Liver (tissue), 3 donors: ENCODE data around the gene CARMIL1.

Source experiments
- ATF3 ChIP-seq: IDR thresholded peaks from 2 replicates; pipeline ENCODE4 v1.6.1; 2016; ENCODE audit warnings: antibody characterized with exemption
- CTCF ChIP-seq: fragments of 150-350 bp; IDR thresholded peaks from 2 replicates; pipeline ENCODE4 v1.5.1; 2017; ENCODE audit warnings: improper control_type of control experiment, low read depth, low read length; ENCODE audit not compliant: missing input control
- EGR1 ChIP-seq, 2 donors: IDR thresholded peaks; 2 replicates each; pipeline ENCODE4 v1.6.1; 2016 to 2018; ENCODE audit warnings: antibody characterized with exemption in 2 of 2, low read depth in 2 of 2
- FOXA1 ChIP-seq: IDR thresholded peaks from 2 replicates; pipeline ENCODE4 v1.6.1; 2016; ENCODE audit warnings: antibody characterized with exemption
- GABPA ChIP-seq, 2 donors: IDR thresholded peaks in 1 of 2; conservative IDR thresholded peaks in 1 of 2; 2 replicates each; pipeline ENCODE4 v1.6.1; 2016; ENCODE audit warnings: antibody characterized with exemption in 2 of 2, mild to moderate bottlenecking in 1 of 2, moderate library complexity in 1 of 2
- JUND ChIP-seq, 2 donors: IDR thresholded peaks; 2 replicates each; pipeline ENCODE4 v1.6.1; 2016; ENCODE audit warnings: antibody characterized with exemption in 2 of 2
- MAX ChIP-seq: IDR thresholded peaks from 2 replicates; pipeline ENCODE4 v1.6.1; 2016; ENCODE audit warnings: antibody characterized with exemption
- REST ChIP-seq: IDR thresholded peaks from 2 replicates; pipeline ENCODE4 v1.6.1; 2016; ENCODE audit warnings: antibody characterized with exemption, mild to moderate bottlenecking
- SP1 ChIP-seq: IDR thresholded peaks from 2 replicates; pipeline ENCODE4 v1.6.1; 2018; ENCODE audit warnings: antibody characterized with exemption, mild to moderate bottlenecking
- TAF1 ChIP-seq: conservative IDR thresholded peaks from 2 replicates; pipeline ENCODE4 v1.6.1; 2016; ENCODE audit warnings: antibody characterized with exemption, mild to moderate bottlenecking
- YY1 ChIP-seq: IDR thresholded peaks from 2 replicates; pipeline ENCODE4 v1.6.1; 2016; ENCODE audit warnings: antibody characterized with exemption, mild to moderate bottlenecking
- ZBTB33 ChIP-seq: IDR thresholded peaks from 2 replicates; pipeline ENCODE4 v1.6.1; 2016; ENCODE audit warnings: antibody characterized with exemption
- donor health status: healthy.
- donor health status: healthy.

GRCh38 chr6:25419879-25420278 lies 140.7 kb downstream of the CARMIL1 start:
- no peak for TF ChIP-seq CTCF
- no peak for TF ChIP-seq TAF1
- TF ChIP-seq MAX: no peak
- TF ChIP-seq SP1: no peak
- no peak for TF ChIP-seq GABPA (IDR thresholded peaks at IDR 0.05 in 1 of 2, conservative IDR thresholded peaks at IDR 0.05 in 1 of 2)
- TF ChIP-seq REST: no peak
- TF ChIP-seq ZBTB33: no peak
- no peak for TF ChIP-seq ATF3
- TF ChIP-seq YY1: no peak
- TF ChIP-seq FOXA1: no peak
- no peak for TF ChIP-seq EGR1 (IDR thresholded peaks at IDR 0.05; ENCODE audit: low read depth in 2 of 2)
- no peak for TF ChIP-seq JUND (IDR thresholded peaks at IDR 0.05)
